HG02588 (cell line): ENCODE results near the gene DAP.

Source experiments
- ATAC-seq: cut with Tn5 transposase; IDR thresholded peaks from one replicate; pipeline ENCODE4 v1.9.1; 2021; ENCODE audit warnings: mild to moderate bottlenecking, moderate library complexity; ENCODE audit not compliant: unreplicated experiment

DAP gene

GRCh38 chr5:10761933-10762775, 1.1 kb upstream of the DAP start:
- ATAC-seq = no peak

- no peak for ATAC-seq
Observed at GRCh38 chr5:10760921-10761184, 181 bp downstream of the DAP start.

- ATAC-seq = peak; percentile 35
Observed at GRCh38 chr5:10760096-10760920, 726 bp downstream of the DAP start.

GRCh38 chr5:10759111-10759510, 1.9 kb downstream of the DAP start:
- ATAC-seq = no peak

GRCh38 chr5:10757922-10758555, 3.0 kb downstream of the DAP start:
- ATAC-seq = no peak

GRCh38 chr5:10757043-10757442, 4.0 kb downstream of the DAP start:
- ATAC-seq = no peak

- no peak for ATAC-seq
Observed at GRCh38 chr5:10756549-10756948, 4.5 kb downstream of the DAP start.

GRCh38 chr5:10753178-10753577, 7.9 kb downstream of the DAP start:
- ATAC-seq = no peak

GRCh38 chr5:10752451-10752850, 8.6 kb downstream of the DAP start:
- ATAC-seq = no peak

- ATAC-seq = no peak
Observed at GRCh38 chr5:10750909-10751308, 10.1 kb downstream of the DAP start.

- peak; percentile 40 for ATAC-seq
Observed at GRCh38 chr5:10747678-10748622, 13.1 kb downstream of the DAP start.

GRCh38 chr5:10746711-10747110, 14.3 kb downstream of the DAP start:
- ATAC-seq = no peak

- no peak for ATAC-seq
Observed at GRCh38 chr5:10745133-10745532, 15.9 kb downstream of the DAP start.

- ATAC-seq = no peak
Observed at GRCh38 chr5:10744681-10745080, 16.4 kb downstream of the DAP start.

- ATAC-seq = no peak
Observed at GRCh38 chr5:10743951-10744350, 17.1 kb downstream of the DAP start.

GRCh38 chr5:10743526-10743925, 17.5 kb downstream of the DAP start:
- ATAC-seq = no peak

- no peak for ATAC-seq
Observed at GRCh38 chr5:10741661-10742060, 19.4 kb downstream of the DAP start.

GRCh38 chr5:10740384-10740783, 20.6 kb downstream of the DAP start:
- no peak for ATAC-seq

- ATAC-seq = no peak
Observed at GRCh38 chr5:10737880-10738279, 23.2 kb downstream of the DAP start.

- no peak for ATAC-seq
Observed at GRCh38 chr5:10736808-10737207, 24.2 kb downstream of the DAP start.

GRCh38 chr5:10736354-10736753, 24.7 kb downstream of the DAP start:
- ATAC-seq = no peak
